NCI-H446 treated with DMSO at 0.1 percent for 48 hours (cell line): ENCODE results near the gene CASP4.
"Not testable (repeated sequence)": the region's sequence is repeated elsewhere in the genome, so short reads cannot be mapped to it uniquely, and the experiment has no call there.

Experiments used
- DNase-seq: peaks from one replicate; lab custom pipeline; 2025; lab: John Stamatoyannopoulos, UW

Gene CASP4

DNA sequence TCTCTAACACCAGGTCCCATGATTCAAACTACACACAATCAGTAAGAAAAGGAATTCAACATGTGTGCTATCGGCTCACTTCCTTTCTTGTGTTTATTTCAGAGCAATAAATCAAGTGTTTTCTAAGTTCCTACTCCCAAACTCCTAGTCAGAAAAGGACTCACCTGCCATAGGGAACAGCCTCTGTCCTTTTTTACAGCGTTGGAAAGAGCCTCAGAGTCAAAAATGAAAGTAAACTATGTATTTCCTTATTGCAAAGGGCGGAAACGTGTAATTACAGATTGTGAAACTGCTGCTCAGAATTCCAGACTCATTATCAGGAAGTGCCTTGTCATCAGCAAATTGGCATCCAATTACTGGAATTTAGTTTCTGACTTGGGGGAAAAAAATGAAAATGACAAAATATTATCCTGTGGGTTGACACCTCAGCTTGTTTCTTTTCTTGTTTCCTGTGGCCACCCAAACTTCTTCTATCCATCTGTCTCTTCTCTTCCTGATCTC is at the start of gene CASP4:
TSS of gene CASP4 (minus strand) at position 220 of the 501 bp plus-strand sequence. CDS start at position 171, 49 bp downstream.
- no peak for DNase-seq

- DNase-seq = no peak
Observed at GRCh38 chr11:105007463-105007862, 39.1 kb upstream of the CASP4 start.

DNA sequence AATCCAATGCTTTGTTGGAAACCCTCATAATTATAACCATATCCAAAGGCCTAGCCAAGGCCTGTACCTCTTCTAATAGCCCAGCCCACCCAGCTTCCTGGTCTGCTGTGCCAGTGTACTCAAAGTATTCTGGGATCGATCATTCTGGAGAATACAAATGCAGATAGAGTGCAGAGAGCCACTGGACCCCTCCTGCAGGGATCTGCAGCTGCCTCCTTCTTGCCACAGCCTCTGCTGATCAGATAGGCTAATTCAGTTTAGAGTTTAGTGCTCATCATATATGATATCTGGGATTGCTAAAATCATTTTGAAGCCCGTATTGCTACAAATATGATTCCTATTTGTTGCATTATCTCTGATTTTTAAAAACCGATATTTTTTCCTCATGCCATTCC is 37.1 kb upstream of the CASP4 start:
- DNase-seq = no peak

GRCh38 chr11:105004021-105004420 is 35.6 kb upstream of the CASP4 start:
- no peak for DNase-seq

- no peak for DNase-seq
Observed at GRCh38 chr11:105003151-105003550, 34.8 kb upstream of the CASP4 start.

- no peak for DNase-seq
Observed at GRCh38 chr11:105000797-105001196, 32.4 kb upstream of the CASP4 start.

DNA sequence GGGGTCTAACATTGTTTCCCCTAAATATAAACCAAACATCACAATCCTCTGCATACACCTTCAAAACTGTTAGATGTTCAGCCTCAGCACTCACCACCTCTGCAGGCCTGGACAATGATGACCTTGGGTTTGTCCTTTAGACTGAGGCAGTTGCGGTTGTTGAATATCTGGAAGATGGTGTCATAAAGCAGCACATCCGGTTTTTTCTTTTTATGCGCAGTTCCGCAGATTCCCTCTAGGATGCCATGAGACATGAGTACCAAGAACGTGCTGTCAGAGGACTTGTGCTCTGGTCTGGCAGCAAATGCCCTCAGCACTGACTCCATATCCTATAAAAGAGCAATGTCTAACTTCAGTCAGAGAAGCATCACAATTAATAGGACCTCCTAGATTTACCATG is 31.8 kb upstream of the CASP4 start:
- DNase-seq = no peak

DNA sequence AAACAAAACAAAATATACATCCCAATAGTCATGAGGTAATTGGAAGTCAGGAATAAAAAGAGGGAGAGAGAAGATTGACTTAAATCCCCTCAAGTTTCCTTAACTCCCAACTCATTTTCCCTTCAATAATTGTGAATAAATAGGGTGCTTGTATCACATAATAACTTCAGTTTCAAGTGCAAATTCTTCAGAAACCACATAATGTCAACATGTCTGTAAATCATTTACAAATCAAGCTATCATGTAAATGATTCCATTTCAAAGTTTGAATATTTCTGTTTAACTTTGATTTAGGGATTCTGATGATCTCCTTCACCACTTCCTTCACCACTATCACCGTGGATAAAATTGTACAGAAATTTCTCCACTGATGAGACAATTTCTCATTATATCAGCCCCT is 31.3 kb upstream of the CASP4 start:
- no peak for DNase-seq

GRCh38 chr11:104997288-104997687 is 28.9 kb upstream of the CASP4 start:
- DNase-seq = no peak

- no peak for DNase-seq
Observed at GRCh38 chr11:104995001-104995408, 26.6 kb upstream of the CASP4 start.

- DNase-seq = no peak
Observed at GRCh38 chr11:104992781-104993180, 24.4 kb upstream of the CASP4 start.

GRCh38 chr11:104991994-104992393 is 23.6 kb upstream of the CASP4 start:
- DNase-seq = no peak

DNA sequence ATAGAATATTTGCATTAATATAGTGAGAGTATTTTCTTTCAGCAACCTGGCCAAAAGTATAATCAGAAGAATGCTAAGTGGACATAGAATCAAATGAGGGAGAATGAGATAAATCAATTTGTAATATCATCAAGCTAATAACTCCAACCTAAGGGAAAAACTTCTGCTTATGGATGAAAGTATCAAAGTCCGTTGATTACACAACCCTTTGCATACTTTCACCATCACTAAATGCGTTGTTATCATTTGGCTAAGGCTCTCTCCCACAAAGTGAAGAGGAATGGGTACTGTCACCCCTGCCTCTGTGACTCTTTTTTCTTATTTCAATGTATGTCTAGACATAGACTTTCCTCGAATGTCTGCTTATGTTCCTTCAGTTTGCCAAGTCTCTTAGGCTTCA is 16.4 kb upstream of the CASP4 start:
- DNase-seq = no peak

DNA sequence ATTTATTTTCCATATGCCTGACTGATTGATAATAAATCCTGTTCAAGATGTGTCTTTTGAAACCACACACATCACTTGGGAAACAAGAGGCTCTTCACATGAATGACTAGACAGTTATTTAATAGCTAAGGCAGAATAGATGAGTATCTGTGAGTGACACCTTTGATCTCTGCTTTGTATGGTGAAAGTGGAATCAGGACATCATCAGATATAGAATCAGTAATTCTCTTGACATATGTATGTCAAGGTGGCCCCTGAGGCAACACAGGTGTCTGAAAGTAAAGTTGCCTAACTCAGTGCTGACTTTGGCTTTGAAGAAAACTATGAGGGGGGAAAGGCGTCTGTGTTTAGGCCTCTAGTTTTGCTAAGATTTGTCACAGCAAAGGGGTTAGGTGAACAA is 11.5 kb upstream of the CASP4 start:
- DNase-seq = no peak

DNA sequence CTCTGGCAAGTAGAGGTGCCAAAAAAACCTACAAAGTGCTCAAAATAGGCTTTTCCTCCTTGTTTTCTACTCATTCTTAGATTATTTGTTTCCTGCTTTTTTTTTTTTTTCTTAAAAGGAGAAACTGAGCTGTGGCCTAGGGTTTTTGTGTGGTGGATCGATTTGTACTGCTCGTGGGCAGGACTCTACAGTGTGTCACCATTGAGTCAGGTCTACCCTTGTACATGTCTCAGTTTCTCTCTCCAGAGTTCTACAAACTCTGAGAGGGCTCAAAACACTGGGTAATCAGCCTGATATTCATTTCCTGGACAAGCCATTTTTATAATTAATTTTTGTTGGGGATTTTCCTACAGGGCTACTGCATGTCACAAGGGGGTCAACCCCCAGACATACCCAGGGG is 5.2 kb upstream of the CASP4 start:
- no peak for DNase-seq

DNA sequence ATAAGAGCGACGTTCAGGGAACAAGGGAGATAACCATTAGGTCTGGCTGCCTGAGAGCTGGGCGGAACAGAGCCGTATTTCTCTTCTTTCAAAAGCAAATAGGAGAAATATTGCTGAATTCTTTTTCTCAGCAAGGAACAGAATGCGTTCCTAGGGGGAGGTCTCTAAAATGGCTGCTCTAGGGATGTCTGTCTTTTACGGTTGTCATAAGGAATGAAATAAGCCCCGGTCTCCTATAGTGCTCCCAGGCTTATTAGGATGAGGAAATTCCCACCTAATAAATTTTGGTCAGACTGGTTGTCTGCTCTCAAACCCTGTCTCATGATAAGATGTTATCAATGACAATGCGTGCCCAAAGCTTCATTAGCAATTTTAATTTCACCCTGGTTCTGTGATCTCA is 4.5 kb upstream of the CASP4 start:
- DNase-seq = not testable (repeated sequence)

GRCh38 chr11:104970756-104971155 is 2.4 kb upstream of the CASP4 start:
- DNase-seq = no peak

GRCh38 chr11:104968856-104969776 is 742 bp upstream of the CASP4 start:
- DNase-seq = no peak

DNA sequence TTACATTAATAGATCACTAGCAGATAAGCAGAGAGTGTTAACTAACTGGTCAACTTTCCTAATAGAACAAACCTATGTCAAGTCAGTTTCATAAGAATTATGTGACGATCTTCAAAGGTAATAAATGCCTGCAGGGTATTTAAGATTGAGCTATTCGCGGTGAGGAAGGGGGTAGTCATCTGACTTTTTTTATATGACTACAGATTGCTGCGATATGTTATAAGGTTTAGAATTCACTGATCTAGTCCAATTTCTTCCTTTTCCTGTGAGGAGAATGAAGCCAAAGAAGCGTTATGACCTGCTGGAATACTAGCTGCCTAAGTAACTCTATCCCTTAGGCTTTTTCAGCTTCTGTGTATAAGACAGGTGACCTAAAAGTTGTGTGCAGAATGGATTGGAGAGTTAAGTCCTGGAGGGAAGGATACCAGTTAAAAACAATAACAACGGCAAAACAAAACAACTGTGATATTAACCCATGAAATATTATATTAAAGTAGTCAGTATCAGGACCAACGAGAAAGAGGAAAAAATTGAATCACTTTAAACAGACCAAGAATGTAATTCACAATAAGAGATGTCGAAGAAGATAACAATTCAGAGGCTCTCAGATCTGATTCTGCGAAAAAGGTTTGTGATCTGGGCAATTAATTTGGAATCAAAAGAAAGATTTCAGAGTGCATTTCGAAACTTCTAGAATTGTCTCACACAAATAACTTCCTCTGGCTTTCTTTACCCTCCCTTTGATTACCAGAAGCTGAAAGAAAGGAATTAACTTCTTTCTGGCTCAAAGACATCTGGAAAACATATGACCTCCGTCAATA is 630 bp downstream of the CASP4 start:
- DNase-seq = no peak

DNA sequence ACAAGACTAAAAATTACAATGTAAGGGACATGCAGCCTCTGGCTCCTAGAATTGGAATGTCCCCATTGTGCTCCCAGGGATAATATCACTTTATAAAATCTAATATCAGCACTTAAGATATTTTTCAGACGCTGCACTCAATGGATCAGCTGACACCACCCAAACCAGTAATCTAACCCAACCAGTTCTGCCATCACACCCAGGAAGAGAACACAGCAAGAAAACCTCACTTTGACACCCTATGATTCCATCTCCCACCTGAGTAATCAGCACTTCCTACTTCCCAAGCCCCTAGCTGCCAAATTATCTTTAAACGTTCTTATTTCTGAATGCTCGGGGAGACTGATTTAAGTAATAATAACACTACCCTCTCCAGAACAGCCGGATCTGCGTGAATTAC is 2.6 kb downstream of the CASP4 start:
- no peak for DNase-seq

DNA sequence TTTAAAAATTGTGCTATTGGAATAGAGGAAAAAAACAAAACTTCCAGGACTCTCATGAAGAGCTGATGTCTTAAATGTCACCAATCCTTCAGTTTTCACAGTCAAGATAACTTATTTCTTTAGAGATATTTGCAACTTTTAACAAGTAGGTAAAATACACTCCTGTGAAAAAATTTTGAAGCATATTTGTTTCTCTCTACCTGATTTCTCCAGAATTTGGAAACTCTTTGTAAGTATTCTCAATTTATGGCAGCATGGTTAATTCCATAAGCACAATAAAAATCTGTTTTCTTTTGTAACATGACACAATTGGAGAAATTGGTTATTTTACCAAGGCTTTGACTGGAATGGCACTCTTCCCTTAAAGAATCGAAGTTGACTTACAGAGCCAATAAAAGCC is 4.1 kb downstream of the CASP4 start:
- DNase-seq = no peak

DNA sequence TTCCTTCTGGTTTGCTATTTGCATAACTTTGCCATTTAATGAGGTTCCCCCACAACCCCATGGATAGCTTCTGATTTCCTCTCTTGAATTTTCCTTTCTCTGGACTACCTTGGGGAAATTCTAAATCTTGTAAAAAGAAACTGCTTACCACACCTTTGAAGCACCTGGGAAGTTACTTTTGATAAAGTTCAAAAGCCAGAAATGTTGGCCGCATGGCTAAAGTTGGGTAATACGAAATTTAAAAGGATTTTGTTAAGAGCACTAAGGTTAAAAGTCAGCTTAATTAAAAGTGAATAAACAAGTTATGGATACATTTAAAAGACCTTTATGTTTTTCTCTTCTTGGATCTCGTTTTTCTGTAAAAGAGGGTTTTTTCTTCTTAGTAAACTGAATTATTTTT is 5.5 kb downstream of the CASP4 start:
- DNase-seq = no peak

DNA sequence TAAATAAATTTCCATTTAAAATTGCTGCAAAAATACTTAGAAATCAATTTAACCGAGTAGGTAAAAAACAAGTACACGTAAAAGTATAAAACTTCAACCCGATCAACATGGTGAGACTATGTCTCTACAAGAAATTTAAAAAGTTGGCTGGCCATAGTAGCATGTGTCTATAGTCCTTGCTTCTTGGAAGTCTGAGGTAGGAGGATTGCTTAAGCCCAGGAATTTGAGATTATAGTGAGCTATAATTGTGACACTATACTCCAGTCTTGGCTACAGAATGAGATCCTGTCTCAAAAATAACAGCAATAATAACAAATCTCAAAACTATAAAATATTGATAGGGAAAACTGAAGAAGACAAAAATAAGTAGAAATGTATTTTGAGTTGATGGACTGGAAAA is 11.1 kb downstream of the CASP4 start:
- DNase-seq = no peak
